HepG2 (cell line): ENCODE data around the gene ECE2. TPM values are rescaled to one million over a fixed set of nuclear protein-coding genes. Genes with fewer than 3 reads are reported as not detected.
A peak's percentile ranks its signal among the peaks of the same experiment; 100 is the strongest.

Experiments used
- ETV5 ChIP-seq: IDR thresholded peaks from 2 replicates; pipeline ENCODE4 v1.6.1; 2018; ENCODE audit warnings: missing biosample characterization, missing genetic modification reagents, inconsistent platforms, borderline replicate concordance
- GMEB2 ChIP-seq: IDR thresholded peaks from 2 replicates; pipeline ENCODE4 v1.6.1; 2016; ENCODE audit warnings: missing biosample characterization, missing genetic modification reagents, low read depth
- HOXA3 ChIP-seq: sonication (generic); formaldehyde crosslinking; IDR thresholded peaks from 2 replicates; pipeline ENCODE4 v1.5.0; 2020; ENCODE audit warnings: missing genetic modification reagents
- HOXA7 ChIP-seq: sonication (generic); formaldehyde crosslinking; IDR thresholded peaks from 2 replicates; pipeline ENCODE4 v1.8.1; 2022; ENCODE audit warnings: mild to moderate bottlenecking, missing genetic modification reagents, moderate library complexity
- KIAA2018 ChIP-seq: sonication (generic); formaldehyde crosslinking; IDR thresholded peaks from 2 replicates; pipeline ENCODE4 v1.5.0; 2020; ENCODE audit warnings: mild to moderate bottlenecking, missing genetic modification reagents, borderline replicate concordance
- KLF12 ChIP-seq: sonication (generic); formaldehyde crosslinking; IDR thresholded peaks from 2 replicates; pipeline ENCODE4 v1.4.0; 2020; ENCODE audit warnings: missing genetic modification reagents, borderline replicate concordance
- MXD4 ChIP-seq: IDR thresholded peaks from 2 replicates; pipeline ENCODE4 v1.6.1; 2016; ENCODE audit warnings: mild to moderate bottlenecking, missing biosample characterization, missing genetic modification reagents
- PAWR ChIP-seq: sonication (generic); formaldehyde crosslinking; IDR thresholded peaks from 2 replicates; pipeline ENCODE4 v1.4.0; 2020; ENCODE audit warnings: missing genetic modification reagents, mild to moderate bottlenecking, borderline replicate concordance
- PHF8 ChIP-seq: sonication (generic); formaldehyde crosslinking; IDR thresholded peaks from 2 replicates; pipeline ENCODE4 v1.5.0; 2020; ENCODE audit warnings: missing genetic modification reagents
- POGZ ChIP-seq: sonication (generic); formaldehyde crosslinking; IDR thresholded peaks from 2 replicates; pipeline ENCODE4 v1.4.0; 2020; ENCODE audit warnings: mild to moderate bottlenecking, missing genetic modification reagents
- POLR2A ChIP-seq, 2 experiments: IDR thresholded peaks; 2 replicates each; pipeline ENCODE4 v1.6.1; 2011; ENCODE audit warnings: low read depth in 2 of 2, low read length in 2 of 2, mild to moderate bottlenecking in 1 of 2, moderate library complexity in 1 of 2; ENCODE audit not compliant: insufficient read depth in 1 of 2
- TEAD3 ChIP-seq: optimal IDR thresholded peaks from 2 replicates; pipeline ENCODE3; 2016; ENCODE audit warnings: borderline replicate concordance
- ZC3H4 ChIP-seq: sonication (generic); formaldehyde crosslinking; IDR thresholded peaks from 2 replicates; pipeline ENCODE4 v1.4.0; 2020; ENCODE audit warnings: missing genetic modification reagents, borderline replicate concordance
- ZFP36 ChIP-seq: fragments of 150-350 bp; IDR thresholded peaks from 2 replicates; pipeline ENCODE4 v1.6.1; 2018; ENCODE audit warnings: borderline replicate concordance, low read length, low read depth; ENCODE audit not compliant: partially characterized antibody
- ZNF230 ChIP-seq: sonication (generic); formaldehyde crosslinking; IDR thresholded peaks from 2 replicates; pipeline ENCODE4 v1.4.0; 2020; ENCODE audit warnings: mild to moderate bottlenecking, missing genetic modification reagents
- ZNF33A ChIP-seq: sonication (generic); formaldehyde crosslinking; IDR thresholded peaks from 2 replicates; pipeline ENCODE4 v1.5.1; 2020; ENCODE audit warnings: missing genetic modification reagents, mild to moderate bottlenecking, moderate library complexity, borderline replicate concordance
- ZNF607 ChIP-seq: sonication (generic); formaldehyde crosslinking; IDR thresholded peaks from 2 replicates; pipeline ENCODE4 v1.5.1; 2020; ENCODE audit warnings: missing genetic modification reagents, mild to moderate bottlenecking, borderline replicate concordance
- ZNF781 ChIP-seq: sonication (generic); formaldehyde crosslinking; IDR thresholded peaks from 2 replicates; pipeline ENCODE4 v1.5.1; 2020; ENCODE audit warnings: borderline replicate concordance, mild to moderate bottlenecking, missing genetic modification reagents; ENCODE audit errors: not compliant biosample characterization
- polyA plus RNA-seq, 8 experiments: library from polyadenylated mRNA; depleted of rRNA in 3 of 8; stranded (reverse) in 7 of 8; unstranded in 1 of 8; fragments of >200 nt; fragmentation: Illumina TruSeq in 4 of 8; extraction: Trizol in 4 of 8; gene quantifications; 2 replicates each; pipeline versions ENCODE4 v1.2.1 to v1.2.3, GENCODE V29; 2011 to 2016; ENCODE audit warnings: low read depth in 4 of 8, missing spikeins in 1 of 8, mixed read lengths in 1 of 8; ENCODE audit not compliant: insufficient read depth in 1 of 8
- total RNA-seq, 5 experiments: library from RNA; depleted of rRNA; stranded (reverse); fragments of >200 nt; fragmentation: Illumina TruSeq; extraction: Trizol; gene quantifications; 2 replicates each; pipeline ENCODE4 v1.2.3, GENCODE V29; 2016; ENCODE audit warnings: low read depth in 1 of 5

ECE2 gene
- total and polyA plus RNA-seq, 2 of the 13 experiments (the other 11 are each of a cell fraction or from before 2014, with no cell fraction given): not detected

GRCh38 chr3:184298759-184299487 is 23.1 kb downstream of the ECE2 start, which contains the start of gene PSMD2 (continued):
- TF ChIP-seq ZFP36 (no peak), KLF12 (CRISPR knock-in tag) (no peak), ZNF230 (CRISPR knock-in tag) (no peak), KIAA2018 (no peak), PHF8 (CRISPR knock-in tag) (peak; percentile 97), POGZ (CRISPR knock-in tag) (no peak), GMEB2 (CRISPR knock-in tag) (peak; percentile 49), ZNF33A (CRISPR knock-in tag) (0 out of 2 replicates have a peak, but pooled peaks have one; percentile 58), ETV5 (CRISPR knock-in tag) (peak; percentile 66; the same call in 1 of the 2 replicates), ZNF781 (no peak), TEAD3 (CRISPR knock-in tag) (peak; percentile 27), PAWR (CRISPR knock-in tag) (no peak), ZC3H4 (CRISPR knock-in tag) (no peak), HOXA3 (CRISPR knock-in tag) (peak; percentile 47; the same call in 1 of the 2 replicates), POLR2A (IDR thresholded peaks at IDR 0.05; ENCODE audit: insufficient read depth in 1 of 2, low read depth in 2 of 2, low read length in 2 of 2) (peak; percentile 80 to 86), MXD4 (CRISPR knock-in tag) (0 out of 2 replicates have a peak, but pooled peaks have one; percentile 24), ZNF607 (peak; percentile 52; the same call in 1 of the 2 replicates), HOXA7 (CRISPR knock-in tag) (no peak)
